ENCODE results near the gene ZMYND8.

The ZMYND8 gene

GRCh38 chr20:47287609-47288144 lies 68.8 kb downstream of the ZMYND8 start:
- H3K4me3 ChIP-seq (ENCODE audit: low read depth, low read length) = no peak overlapping the region
- no peak for TF ChIP-seq CTCF (IDR thresholded peaks at IDR 0.05; ENCODE audit: borderline replicate concordance, insufficient read depth, low read depth, low read length)

GRCh38 chr20:47286681-47287080 lies 69.8 kb downstream of the ZMYND8 start:
- H3K4me3 ChIP-seq (ENCODE audit: low read depth, low read length) = no peak overlapping the region
- TF ChIP-seq CTCF (IDR thresholded peaks at IDR 0.05; ENCODE audit: borderline replicate concordance, insufficient read depth, low read depth, low read length) = no peak

- no peak overlapping the region for H3K4me3 ChIP-seq (ENCODE audit: low read depth, low read length)
- no peak for TF ChIP-seq CTCF (IDR thresholded peaks at IDR 0.05; ENCODE audit: borderline replicate concordance, insufficient read depth, low read depth, low read length)
Measured at GRCh38 chr20:47285189-47285588, 71.3 kb downstream of the ZMYND8 start.

- no peak for TF ChIP-seq CTCF (IDR thresholded peaks at IDR 0.05; ENCODE audit: borderline replicate concordance, insufficient read depth, low read depth, low read length)
- no peak overlapping the region for H3K4me3 ChIP-seq (ENCODE audit: low read depth, low read length)
Measured at GRCh38 chr20:47284373-47284772, 72.1 kb downstream of the ZMYND8 start.

GRCh38 chr20:47283411-47283810 lies 73.1 kb downstream of the ZMYND8 start:
- H3K4me3 ChIP-seq (ENCODE audit: low read depth, low read length) = no peak overlapping the region
- TF ChIP-seq CTCF (IDR thresholded peaks at IDR 0.05; ENCODE audit: borderline replicate concordance, insufficient read depth, low read depth, low read length) = no peak

GRCh38 chr20:47282864-47283263 lies 73.6 kb downstream of the ZMYND8 start:
- TF ChIP-seq CTCF (IDR thresholded peaks at IDR 0.05; ENCODE audit: borderline replicate concordance, insufficient read depth, low read depth, low read length) = no peak
- H3K4me3 ChIP-seq (ENCODE audit: low read depth, low read length) = no peak overlapping the region

- TF ChIP-seq CTCF (IDR thresholded peaks at IDR 0.05; ENCODE audit: borderline replicate concordance, insufficient read depth, low read depth, low read length) = no peak
- no peak overlapping the region for H3K4me3 ChIP-seq (ENCODE audit: low read depth, low read length)
Measured at GRCh38 chr20:47281376-47281775, 75.1 kb downstream of the ZMYND8 start.

All from GM12875 (cell line).